Endothelial cell of coronary artery (primary cell): Measurements from ENCODE around the gene GRM5. TPM values are rescaled to one million over a fixed set of nuclear protein-coding genes. Genes with fewer than 3 reads are reported as not detected.

ENCODE experiments used
- total RNA-seq: library from RNA; depleted of rRNA; stranded (reverse); fragments of >200 nt; gene quantifications from 2 replicates; pipeline ENCODE4 v1.2.3, GENCODE V29; 2014

GRM5 gene
- 0.18 TPM in 1 of 2 replicates, not detected in the other for total RNA-seq

GRCh38 chr11:89065651-89066201 is at the start of gene GRM5:
Gene GRM5, minus strand, starts transcription at chr11:89065982. Its CDS starts 18,110 bp downstream, at chr11:89047872.

Other genes with a start within 250 kb of the GRM5 start
- not detected in 2 replicates for gene TYR, start 111.9 kb upstream of the GRM5 start, total RNA-seq